Ovary (tissue), 9 donors: ENCODE data around the gene CELA1. TPM values are rescaled to one million over a fixed set of nuclear protein-coding genes. Genes with fewer than 3 reads are reported as not detected.

ENCODE experiments used
- DNase-seq, 5 donors: peaks; one replicate each; pipeline ENCODE4 v3.0.0-alpha.2; 2019 to 2020
- H3K27ac ChIP-seq, 2 donors: fragments of 200-600 bp; one replicate each; pipeline versions ENCODE4 v1.5.1 to v1.8.0; 2019 to 2022
- H3K27me3 ChIP-seq: fragments of 200-600 bp; one replicate; pipeline ENCODE4 v1.8.0; 2022
- H3K36me3 ChIP-seq: fragments of 200-600 bp; sonication (generic); one replicate; pipeline ENCODE4 v1.5.1; 2019
- H3K4me1 ChIP-seq: one replicate; pipeline ENCODE4 v1.8.1; 2013; ENCODE audit warnings: mild to moderate bottlenecking, moderate library complexity; ENCODE audit not compliant: insufficient read depth
- H3K4me3 ChIP-seq: fragments of 200-600 bp; sonication (generic); one replicate; pipeline ENCODE4 v1.5.1; 2017
- H3K9me3 ChIP-seq, 2 donors: fragments of 200-600 bp in 1 of 2; sonication (generic) in 1 of 2; one replicate each; pipeline versions ENCODE4 v1.5.1 to v1.8.1; 2013 to 2019; ENCODE audit warnings: mild to moderate bottlenecking in 1 of 2, moderate library complexity in 1 of 2
- EP300 ChIP-seq: sonication (generic); formaldehyde crosslinking; IDR thresholded peaks from one replicate; pipeline ENCODE4 v1.6.1; 2017; ENCODE audit warnings: antibody characterized with exemption
- POLR2A ChIP-seq: fragments of 450-650 bp; IDR thresholded peaks from one replicate; pipeline ENCODE4 v1.6.1; 2017; ENCODE audit warnings: antibody characterized with exemption, mild to moderate bottlenecking, moderate library complexity
- WGBS, 3 donors: extraction: QIAGEN DNeasy Blood & Tissue Kit in 1 of 3; methylation state at CpG; one replicate each; pipeline versions ENCODE4 v1.1.5 to v1.1.7; 2013 to 2017; 5-methylcytosine and 5-hydroxymethylcytosine counted together
- intact Hi-C, 4 donors: fragments of 100-400 bp; cut with DNase I; formaldehyde crosslinking; loops; one replicate each; pipeline versions ENCODE4 v1.11.0 to v1.15.1; 2022 to 2023
- polyA plus RNA-seq, 2 donors: library from polyadenylated mRNA; stranded (reverse); fragments of 200-250 nt in 1 of 2; fragments of 350-450 nt in 1 of 2; fragmentation: Illumina TruSeq in 1 of 2; extraction: RNeasy Lipid Tissue Mini Kit (QIAGEN cat#74804) in 1 of 2; gene quantifications; one replicate each; pipeline ENCODE4 v1.2.3, GENCODE V29; 2013 to 2014
- total RNA-seq, 7 donors: library from RNA; depleted of rRNA in 2 of 7; stranded (reverse); fragments of >200 nt in 2 of 7; fragmentation: NEBNext Ultra II Directional in 3 of 7; extraction: Animal tissue kit (Norgen Biotek cat#: 25700) in 3 of 7; gene quantifications; one replicate each; pipeline versions ENCODE4 v1.1.0 to v1.2.4, GENCODE V29; 2016 to 2023
- TF ChIP-seq, protein P1 (sequence below), 3 donors: fragments of 450-650 bp in 2 of 3; fragments of 200-600 bp in 1 of 3; IDR thresholded peaks; one replicate each; pipeline versions ENCODE4 v1.5.1 to v1.8.0; 2016 to 2022; ENCODE audit warnings: antibody characterized with exemption in 3 of 3, mild to moderate bottlenecking in 1 of 3
- donor health status: DM: no; HTN: no; CAD: no; lungs with moderate emphysema.
- donor health status: DM: no; HTN: no; CAD: no.
- donor health status: Bipolar disorder and iron deficiency.
- donor health status: DM: yes; HTN: yes; CAD: no.
- donor health status: DM: no; HTN: no; CAD: no.
- donor health status: DM: yes; HTN: yes; CAD: no.

CELA1 gene
- total and polyA plus RNA-seq, 9 donors, result not detected

- DNase-seq, result no peak
- intact Hi-C loops, result no loop called here
- no peaks in the 10 kb centered on the region for H3K27me3 ChIP-seq
- no peaks in the 10 kb centered on the region for H3K9me3 ChIP-seq
- TF ChIP-seq EP300 (no peak), POLR2A (no peak)
- TF ChIP-seq, protein P1, sequence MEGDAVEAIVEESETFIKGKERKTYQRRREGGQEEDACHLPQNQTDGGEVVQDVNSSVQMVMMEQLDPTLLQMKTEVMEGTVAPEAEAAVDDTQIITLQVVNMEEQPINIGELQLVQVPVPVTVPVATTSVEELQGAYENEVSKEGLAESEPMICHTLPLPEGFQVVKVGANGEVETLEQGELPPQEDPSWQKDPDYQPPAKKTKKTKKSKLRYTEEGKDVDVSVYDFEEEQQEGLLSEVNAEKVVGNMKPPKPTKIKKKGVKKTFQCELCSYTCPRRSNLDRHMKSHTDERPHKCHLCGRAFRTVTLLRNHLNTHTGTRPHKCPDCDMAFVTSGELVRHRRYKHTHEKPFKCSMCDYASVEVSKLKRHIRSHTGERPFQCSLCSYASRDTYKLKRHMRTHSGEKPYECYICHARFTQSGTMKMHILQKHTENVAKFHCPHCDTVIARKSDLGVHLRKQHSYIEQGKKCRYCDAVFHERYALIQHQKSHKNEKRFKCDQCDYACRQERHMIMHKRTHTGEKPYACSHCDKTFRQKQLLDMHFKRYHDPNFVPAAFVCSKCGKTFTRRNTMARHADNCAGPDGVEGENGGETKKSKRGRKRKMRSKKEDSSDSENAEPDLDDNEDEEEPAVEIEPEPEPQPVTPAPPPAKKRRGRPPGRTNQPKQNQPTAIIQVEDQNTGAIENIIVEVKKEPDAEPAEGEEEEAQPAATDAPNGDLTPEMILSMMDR (IDR thresholded peaks at IDR 0.05), result no peak
- H3K36me3 ChIP-seq, result no peaks in the 10 kb centered on the region
- no peak overlapping the region for H3K4me3 ChIP-seq
- no peaks in the 10 kb centered on the region for H3K4me1 ChIP-seq
- no peak overlapping the region for H3K27ac ChIP-seq
- 62 to 74% (median 72%) methylated on average over 8 of the region's 8 CpGs for WGBS, 3 donors
Observed at GRCh38 chr12:51361161-51362016, 14.9 kb upstream of the CELA1 start.

DNA sequence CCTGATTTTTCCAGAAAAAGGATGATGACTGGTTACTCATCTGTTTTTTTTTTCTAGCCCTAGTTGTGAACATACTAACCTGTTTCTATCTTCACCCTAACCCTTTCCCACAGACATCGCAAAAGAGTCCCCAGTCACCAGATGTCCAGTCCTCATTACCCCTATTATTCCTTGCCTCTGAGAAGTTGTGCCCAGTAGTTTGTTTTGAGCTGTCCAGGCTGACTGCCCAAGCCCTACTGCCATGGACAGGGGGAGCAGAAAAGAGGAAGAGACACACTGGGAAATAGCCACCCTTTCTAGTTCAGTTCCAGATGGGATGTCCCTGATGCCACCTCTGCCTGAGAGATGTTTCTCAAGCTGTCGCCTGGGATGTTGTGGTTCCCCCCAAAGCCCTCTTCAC is 13.8 kb upstream of the CELA1 start:
- Histone ChIP-seq H3K36me3 (no peaks in the 10 kb centered on the region), H3K4me3 (no peak overlapping the region), H3K4me1 (no peaks in the 10 kb centered on the region), H3K27me3 (no peaks in the 10 kb centered on the region), H3K27ac (no peak overlapping the region), H3K9me3 (no peaks in the 10 kb centered on the region)
- intact Hi-C loops, result no loop called here
- 91 to 95% (median 91%) methylated on average over 2 of the region's 2 CpGs for WGBS, 3 donors
- DNase-seq, result no peak
- no peak for TF ChIP-seq EP300
- no peak for TF ChIP-seq POLR2A
- TF ChIP-seq, protein P1 (IDR thresholded peaks at IDR 0.05), result no peak

- Histone ChIP-seq H3K36me3 (no peaks in the 10 kb centered on the region), H3K27me3 (no peaks in the 10 kb centered on the region), H3K9me3 (no peaks in the 10 kb centered on the region), H3K4me3 (no peak overlapping the region), H3K27ac (no peak overlapping the region), H3K4me1 (no peaks in the 10 kb centered on the region)
- 83 to 93% (median 87%) methylated on average over 4 of the region's 4 CpGs for WGBS, 3 donors
- DNase-seq, result no peak
- intact Hi-C loops, result no loop called here
- TF ChIP-seq, protein P1 (IDR thresholded peaks at IDR 0.05), result no peak
- TF ChIP-seq EP300, result no peak
- TF ChIP-seq POLR2A, result no peak
Observed at GRCh38 chr12:51359851-51360250, 13.4 kb upstream of the CELA1 start.

GRCh38 chr12:51358496-51358895 is 12.0 kb upstream of the CELA1 start:
- Histone ChIP-seq H3K4me3 (no peak overlapping the region), H3K36me3 (no peaks in the 10 kb centered on the region), H3K4me1 (no peaks in the 10 kb centered on the region), H3K27me3 (no peaks in the 10 kb centered on the region), H3K9me3 (no peaks in the 10 kb centered on the region), H3K27ac (no peak overlapping the region)
- TF ChIP-seq, protein P1 (IDR thresholded peaks at IDR 0.05), result no peak
- TF ChIP-seq EP300 (no peak), POLR2A (no peak)
- 93 to 97% (median 97%) methylated on average over 8 of the region's 8 CpGs for WGBS, 3 donors
- DNase-seq, result no peak
- intact Hi-C loops, result no loop called here
